ENCODE results near the gene PALM3. TPM values are rescaled to one million over a fixed set of nuclear protein-coding genes. Genes with fewer than 3 reads are reported as not detected.

Gene PALM3
- total and polyA plus RNA-seq, 2 experiments from 2014 or later, result 16.6 to 45.8 TPM

GRCh38 chr19:14091081-14091812, 29.4 kb upstream of the PALM3 start:
- Histone ChIP-seq H3K27ac (ENCODE audit: low read depth) (0 out of 2 replicates have a peak overlapping the region, but pooled peaks have one; percentile 55), H3F3A (replicated peaks; ENCODE audit: low read depth) (peaks cover 26% of the 10 kb centered on the region), H3K36me3 (ENCODE audit: insufficient read depth) (peaks cover 9% of the 10 kb centered on the region; the same call in 1 of the 2 replicates), H3K27me3 (ENCODE audit: insufficient read depth) (peaks cover 22% of the 10 kb centered on the region), H3K4me3 (peak overlapping the region; percentile 93), H3K4me2 (peak overlapping the region; percentile 99), H2AFZ (peak overlapping the region; percentile 90), H3K79me2 (replicated peaks; ENCODE audit: insufficient read depth) (no peaks in the 10 kb centered on the region), H4K20me1 (replicated peaks; ENCODE audit: insufficient read depth) (peaks cover 6% of the 10 kb centered on the region; the same call in 1 of the 2 replicates), H3K4me1 (ENCODE audit: insufficient read depth) (peaks cover 8% of the 10 kb centered on the region), H3K9me2 (ENCODE audit: insufficient read depth) (no peaks in the 10 kb centered on the region)
- DNase-seq (ENCODE audit: low spot score) (peak; percentile 63), ATAC-seq (peak; percentile 75)
- H3K27me3 Mint-ChIP-seq (ENCODE audit: insufficient read depth, low read depth, poor library complexity), result peaks cover 23% of the 10 kb centered on the region
- peak overlapping the region; percentile 91 for H3K4me3 Mint-ChIP-seq
- H3K4me1 Mint-ChIP-seq, result peaks cover 12% of the 10 kb centered on the region
- no peak overlapping the region for H3K27ac Mint-ChIP-seq
- peaks cover 28% of the 10 kb centered on the region for H3K36me3 Mint-ChIP-seq (ENCODE audit: low read depth)
- H3K9me3 Mint-ChIP-seq, result peaks cover 15% of the 10 kb centered on the region
- peak in 1 of 2 experiments; percentile 19; a peak in 1 of 4 replicates for TF ChIP-seq CTCF (conservative IDR thresholded peaks at IDR 0.05; ENCODE audit: low read depth in 2 of 2)
- no peak for TF ChIP-seq CREB1 (CRISPR knock-in tag; IDR thresholded peaks at IDR 0.05; ENCODE audit: low read depth)
- no peak for TF ChIP-seq ETS1 (IDR thresholded peaks at IDR 0.05)
- TF ChIP-seq STAT1 (IDR thresholded peaks at IDR 0.05; ENCODE audit: unreplicated experiment), result no peak
- no peak for TF ChIP-seq NANOG (IDR thresholded peaks at IDR 0.05; ENCODE audit: borderline replicate concordance)

- Mint-ChIP-seq H3K36me3 (ENCODE audit: low read depth) (peaks cover 28% of the 10 kb centered on the region), H3K27me3 (ENCODE audit: insufficient read depth, low read depth, poor library complexity) (peaks cover 23% of the 10 kb centered on the region), H3K9me3 (peaks cover 15% of the 10 kb centered on the region), H3K4me1 (peaks cover 12% of the 10 kb centered on the region), H3K27ac (no peak within 1 kb of the TSS), H3K4me3 (peak within 1 kb of the TSS; percentile 91)
- H3K4me3 ChIP-seq, result peak within 1 kb of the TSS; percentile 93
- ATAC-seq (peak; percentile 20; the same call in 2 of the 3 replicates), DNase-seq (ENCODE audit: low spot score) (peak; percentile 92)
- H3F3A ChIP-seq (replicated peaks; ENCODE audit: low read depth), result peaks cover 26% of the 10 kb centered on the region
- TF ChIP-seq STAT1 (IDR thresholded peaks at IDR 0.05; ENCODE audit: unreplicated experiment), result no peak
- TF ChIP-seq NANOG (IDR thresholded peaks at IDR 0.05; ENCODE audit: borderline replicate concordance), result no peak
- no peak for TF ChIP-seq CTCF (conservative IDR thresholded peaks at IDR 0.05; ENCODE audit: low read depth in 2 of 2)
- no peak for TF ChIP-seq ZNF331 (CRISPR knock-in tag; IDR thresholded peaks at IDR 0.05; ENCODE audit: low read depth)
- TF ChIP-seq REST (IDR thresholded peaks at IDR 0.05; ENCODE audit: unreplicated experiment), result no peak
- H3K36me3 ChIP-seq (ENCODE audit: insufficient read depth), result peaks cover 9% of the 10 kb centered on the region; the same call in 1 of the 2 replicates
- H3K27me3 ChIP-seq (ENCODE audit: insufficient read depth), result peaks cover 27% of the 10 kb centered on the region
- peaks cover 8% of the 10 kb centered on the region for H3K4me1 ChIP-seq (ENCODE audit: insufficient read depth)
- no peaks in the 10 kb centered on the region for H3K9me2 ChIP-seq (ENCODE audit: insufficient read depth)
- peaks cover 6% of the 10 kb centered on the region; the same call in 1 of the 2 replicates for H4K20me1 ChIP-seq (replicated peaks; ENCODE audit: insufficient read depth)
- H3K79me2 ChIP-seq (replicated peaks; ENCODE audit: insufficient read depth), result no peaks in the 10 kb centered on the region
- peak within 1 kb of the TSS; percentile 90 for H2AFZ ChIP-seq
- peak within 1 kb of the TSS; percentile 99 for H3K4me2 ChIP-seq
- 0 out of 2 replicates have a peak within 1 kb of the TSS, but pooled peaks have one; percentile 55 for H3K27ac ChIP-seq (ENCODE audit: low read depth)
Measured at GRCh38 chr19:14090509-14091080, 28.7 kb upstream of the PALM3 start, which contains the start of gene SAMD1. SAMD1 (minus strand) TSS chr19:14090751.

Measured in GM23338 (cell line).